ENCODE data around the gene CALCOCO2. TPM values are rescaled to one million over a fixed set of nuclear protein-coding genes. Genes with fewer than 3 reads are reported as not detected.
A peak's percentile ranks its signal among the peaks of the same experiment; 100 is the strongest.

CALCOCO2 gene
- total and polyA plus RNA-seq, 2 of the 13 experiments (the other 11 are each of a cell fraction or from before 2014, with no cell fraction given) = 72.9 to 111 TPM

- 0 out of 2 replicates have a peak, but pooled peaks have one; percentile 8 for TF ChIP-seq PATZ1 (CRISPR knock-in tag; IDR thresholded peaks at IDR 0.05)
- no peak for TF ChIP-seq TGIF2 (CRISPR knock-in tag; IDR thresholded peaks at IDR 0.05)
- TF ChIP-seq RFXAP (CRISPR knock-in tag; IDR thresholded peaks at IDR 0.05; ENCODE audit: borderline replicate concordance) = no peak
- no peak for TF ChIP-seq ZNF281 (CRISPR knock-in tag; IDR thresholded peaks at IDR 0.05; ENCODE audit: borderline replicate concordance)
- TF ChIP-seq ZNF18 (CRISPR knock-in tag; IDR thresholded peaks at IDR 0.05; ENCODE audit: insufficient replicate concordance) = no peak
- no peak for TF ChIP-seq PPARG (CRISPR knock-in tag; conservative IDR thresholded peaks at IDR 0.05)
- TF ChIP-seq ZBTB46 (CRISPR knock-in tag; IDR thresholded peaks at IDR 0.05; ENCODE audit: borderline replicate concordance) = no peak
- no peak for TF ChIP-seq ATF6 (CRISPR knock-in tag; conservative IDR thresholded peaks at IDR 0.05)
- TF ChIP-seq FOXO4 (CRISPR knock-in tag; conservative IDR thresholded peaks at IDR 0.05) = no peak
- no peak for TF ChIP-seq ZNF570 (CRISPR knock-in tag; IDR thresholded peaks at IDR 0.05; ENCODE audit: borderline replicate concordance)
- no peak for TF ChIP-seq TSC22D2 (CRISPR knock-in tag; IDR thresholded peaks at IDR 0.05; ENCODE audit: borderline replicate concordance)
- 0 out of 2 replicates have a peak, but pooled peaks have one; percentile 38 for TF ChIP-seq ZBTB25 (CRISPR knock-in tag; IDR thresholded peaks at IDR 0.05)
- TF ChIP-seq ZNF747 (CRISPR knock-in tag; IDR thresholded peaks at IDR 0.05; ENCODE audit: borderline replicate concordance) = no peak
- 0 out of 2 replicates have a peak, but pooled peaks have one; percentile 18 for TF ChIP-seq CBX5 (CRISPR knock-in tag; IDR thresholded peaks at IDR 0.05; ENCODE audit: borderline replicate concordance)
- no peak for TF ChIP-seq HOXA3 (CRISPR knock-in tag; IDR thresholded peaks at IDR 0.05)
- TF ChIP-seq SP140L (CRISPR knock-in tag; IDR thresholded peaks at IDR 0.05; ENCODE audit: borderline replicate concordance) = no peak
Observed at GRCh38 chr17:48814504-48814903, 16.3 kb upstream of the CALCOCO2 start (continued).
